Body of pancreas (tissue), 4 donors: ENCODE measurements around the gene UGT1A4. TPM values are rescaled to one million over a fixed set of nuclear protein-coding genes. Genes with fewer than 3 reads are reported as not detected.
A peak's percentile ranks its signal among the peaks of the same experiment; 100 is the strongest.

Source experiments
- ATAC-seq: fragments of 150-250 bp; one replicate; pipeline ENCODE4 v1.9.1; 2016
- DNase-seq, 4 donors: peaks; one replicate each; pipeline ENCODE4 v3.0.0-alpha.2; 2019
- H3K27ac ChIP-seq, 4 donors: fragments of 200-600 bp; sonication (generic); 1 replicate in 3 of 4; 2 replicates in 1 of 4; pipeline versions ENCODE4 v1.5.1 to v1.6.1; 2016 to 2019; ENCODE audit warnings: mild to moderate bottlenecking in 1 of 4, mixed read lengths in 1 of 4, moderate library complexity in 1 of 4
- H3K27me3 ChIP-seq, 2 donors: fragments of 200-600 bp; sonication (generic); one replicate each; pipeline ENCODE4 v1.6.0; 2016; ENCODE audit warnings: mild to moderate bottlenecking in 1 of 2
- H3K36me3 ChIP-seq, 2 donors: fragments of 200-600 bp; sonication (generic); replicated peaks in 1 of 2; 2 replicates each; pipeline ENCODE4 v1.5.1; 2016; ENCODE audit warnings: low read depth in 2 of 2; ENCODE audit not compliant: insufficient read depth in 1 of 2
- H3K4me1 ChIP-seq: fragments of 200-600 bp; sonication (generic); one replicate; pipeline ENCODE4 v1.6.0; 2016
- H3K4me3 ChIP-seq, 2 donors: fragments of 200-600 bp; sonication (generic); 1 replicate in 1 of 2; 2 replicates in 1 of 2; pipeline ENCODE4 v1.5.1; 2016 to 2019
- H3K9me3 ChIP-seq, 3 donors: fragments of 200-600 bp; sonication (generic); 1 replicate in 2 of 3; 2 replicates in 1 of 3; pipeline ENCODE4 v1.5.1; 2016
- CTCF ChIP-seq, 7 experiments: fragments of 450-650 bp in 4 of 7; fragments of 200-600 bp in 3 of 7; sonication (generic) in 3 of 7; IDR thresholded peaks; one replicate each; pipeline ENCODE4 v1.5.1; 2016 to 2019; ENCODE audit warnings: antibody characterized with exemption in 7 of 7
- POLR2A ChIP-seq, 3 donors: fragments of 450-650 bp; IDR thresholded peaks; one replicate each; pipeline ENCODE4 v1.6.1; 2016; ENCODE audit warnings: antibody characterized with exemption in 3 of 3, mild to moderate bottlenecking in 2 of 3
- WGBS, 2 donors: methylation state at CpG; one replicate each; pipeline ENCODE4 v1.1.5; 2017; 5-methylcytosine and 5-hydroxymethylcytosine counted together
- intact Hi-C: fragments of 100-400 bp; cut with DNase I; formaldehyde crosslinking; loops from one replicate; pipeline ENCODE4 v1.15.1; 2023
- total RNA-seq, 2 donors: library from RNA; depleted of rRNA; stranded (reverse); fragments of >200 nt; gene quantifications; one replicate each; pipeline ENCODE4 v1.1.0, GENCODE V29; 2016

UGT1A4 gene
- total RNA-seq, 2 donors from 2014 or later, result 3.3 TPM; not detected in 1

GRCh38 chr2:233807215-233807865 lies 88.8 kb downstream of the UGT1A4 start:
- Histone ChIP-seq H3K4me1 (no peaks in the 10 kb centered on the region), H3K9me3 (no peaks in the 10 kb centered on the region), H3K27me3 (no peaks in the 10 kb centered on the region), H3K4me3 (no peak overlapping the region), H3K36me3 (no peaks in the 10 kb centered on the region), H3K27ac (no peak overlapping the region)
- intact Hi-C loops, result no loop called here
- ATAC-seq (no peak), DNase-seq (peak in 1 of 4 donors; percentile 5)
- WGBS, 2 donors, result 53 to 70% methylated on average over 9 to 12 of the region's 12 CpGs
- TF ChIP-seq POLR2A (IDR thresholded peaks at IDR 0.05) (no peak), CTCF (IDR thresholded peaks at IDR 0.05) (no peak)

DNA sequence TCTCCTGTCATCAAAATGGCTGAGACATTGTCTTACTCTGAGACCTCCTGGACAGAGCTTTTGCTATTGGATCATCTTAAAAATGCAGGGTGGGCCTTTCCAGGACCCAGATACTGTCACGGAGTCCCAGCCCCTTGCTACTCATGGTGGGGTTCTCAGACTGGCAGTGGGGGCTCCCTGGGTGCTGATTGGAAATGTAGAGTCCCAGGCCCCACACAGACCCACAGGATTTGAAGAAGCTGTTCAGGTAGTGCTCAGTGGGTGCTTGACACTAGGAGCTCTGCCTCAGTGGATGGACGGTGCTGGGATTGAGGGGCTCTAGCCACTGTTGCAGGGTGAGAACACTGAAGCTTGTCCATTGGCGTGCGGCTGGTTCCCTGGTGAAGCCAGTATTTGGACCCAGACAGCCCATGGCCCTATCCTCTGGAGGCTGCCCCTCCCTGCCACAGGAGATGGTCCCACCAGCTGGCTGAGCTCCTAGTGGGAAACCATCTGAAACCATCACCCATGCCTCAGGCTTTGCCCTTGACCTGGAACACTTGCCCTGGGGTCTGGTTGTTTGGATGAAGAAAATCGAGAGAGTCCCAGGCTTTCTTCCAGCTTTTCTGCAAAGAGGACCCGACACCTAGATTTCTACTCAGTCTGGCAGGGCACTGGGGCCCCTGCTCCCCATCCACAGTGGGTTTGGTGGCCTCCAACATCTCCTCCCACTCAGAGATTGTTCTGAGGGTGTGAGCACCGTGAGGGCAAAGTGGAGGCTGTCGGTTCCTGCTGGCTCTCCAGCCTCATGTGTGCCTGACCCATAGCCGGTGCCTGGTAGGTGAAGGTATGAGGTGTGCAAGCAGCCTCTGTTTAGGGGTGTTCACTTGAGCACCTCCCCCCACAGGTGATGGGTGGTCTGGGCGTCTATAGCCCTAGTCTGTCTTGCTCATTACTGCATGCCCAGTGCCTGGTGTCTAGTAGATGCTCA lies 89.7 kb downstream of the UGT1A4 start:
- DNase-seq, result peak in 1 of 4 donors; percentile 5
- intact Hi-C loops, result no loop called here

GRCh38 chr2:233810385-233810784 lies 91.8 kb downstream of the UGT1A4 start:
- no peaks in the 10 kb centered on the region for H3K9me3 ChIP-seq
- TF ChIP-seq POLR2A (IDR thresholded peaks at IDR 0.05) (no peak), CTCF (IDR thresholded peaks at IDR 0.05) (no peak)
- DNase-seq (no peak), ATAC-seq (no peak)
- H3K4me3 ChIP-seq, result no peak overlapping the region
- WGBS, 2 donors, result 76 to 79% methylated on average over 6 of the region's 6 CpGs
- intact Hi-C loops, result no loop called here
- H3K27me3 ChIP-seq, result no peaks in the 10 kb centered on the region
- no peak overlapping the region for H3K27ac ChIP-seq
- H3K4me1 ChIP-seq, result no peaks in the 10 kb centered on the region
- no peaks in the 10 kb centered on the region for H3K36me3 ChIP-seq

More for the DNA sequence above, 89.7 kb downstream of the UGT1A4 start:
- no peak for TF ChIP-seq CTCF (IDR thresholded peaks at IDR 0.05)
- no peak for TF ChIP-seq POLR2A (IDR thresholded peaks at IDR 0.05)
- H3K27ac ChIP-seq, result no peak overlapping the region
- H3K9me3 ChIP-seq, result no peaks in the 10 kb centered on the region
- H3K4me1 ChIP-seq, result no peaks in the 10 kb centered on the region
- ATAC-seq, result no peak
- no peaks in the 10 kb centered on the region for H3K27me3 ChIP-seq
- WGBS, 2 donors, result 63 to 71% methylated on average over 7 to 10 of the region's 10 CpGs
- no peaks in the 10 kb centered on the region for H3K36me3 ChIP-seq
- H3K4me3 ChIP-seq, result no peak overlapping the region

DNA sequence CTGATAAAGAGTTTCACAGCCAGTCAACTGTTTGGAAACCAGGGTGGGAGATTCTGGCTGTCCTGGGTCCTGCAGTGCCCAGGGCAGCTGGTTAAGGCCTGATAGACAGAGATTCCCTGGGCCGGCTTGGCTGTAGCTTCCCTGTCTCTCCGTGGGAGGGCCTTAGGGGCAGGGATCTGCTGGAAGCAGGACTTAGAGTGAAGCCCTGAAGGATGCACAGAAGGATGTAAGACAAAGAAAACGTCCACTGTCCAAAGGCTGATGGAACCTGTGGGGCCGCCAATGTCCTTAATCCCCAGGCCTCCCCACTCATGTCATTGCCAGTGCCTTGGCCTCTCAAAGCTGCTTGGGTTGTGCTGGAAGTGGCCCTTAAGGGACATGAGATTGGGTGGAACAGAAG lies 92.6 kb downstream of the UGT1A4 start:
- no peaks in the 10 kb centered on the region for H3K27me3 ChIP-seq
- DNase-seq (peak in 1 of 4 donors; percentile 3), ATAC-seq (no peak)
- intact Hi-C loops, result no loop called here
- H3K36me3 ChIP-seq, result no peaks in the 10 kb centered on the region
- no peak overlapping the region for H3K4me3 ChIP-seq
- no peak overlapping the region for H3K27ac ChIP-seq
- WGBS, 2 donors, result 67 to 80% methylated on average over 4 of the region's 4 CpGs
- H3K4me1 ChIP-seq, result no peaks in the 10 kb centered on the region
- TF ChIP-seq CTCF (IDR thresholded peaks at IDR 0.05) (no peak), POLR2A (IDR thresholded peaks at IDR 0.05) (no peak)
- H3K9me3 ChIP-seq, result no peaks in the 10 kb centered on the region
